LoVo (cell line): ENCODE data around the gene FBLN5.

Source experiments
- DNase-seq: peaks from one replicate; pipeline ENCODE4 v3.0.0-alpha.2; 2016; ENCODE audit warnings: low spot score

Gene FBLN5

GRCh38 chr14:91946622-91947474 lies 646 bp downstream of the FBLN5 start:
- no peak for DNase-seq

- DNase-seq = no peak
Observed at GRCh38 chr14:91945751-91946621, 1.5 kb downstream of the FBLN5 start.

DNA sequence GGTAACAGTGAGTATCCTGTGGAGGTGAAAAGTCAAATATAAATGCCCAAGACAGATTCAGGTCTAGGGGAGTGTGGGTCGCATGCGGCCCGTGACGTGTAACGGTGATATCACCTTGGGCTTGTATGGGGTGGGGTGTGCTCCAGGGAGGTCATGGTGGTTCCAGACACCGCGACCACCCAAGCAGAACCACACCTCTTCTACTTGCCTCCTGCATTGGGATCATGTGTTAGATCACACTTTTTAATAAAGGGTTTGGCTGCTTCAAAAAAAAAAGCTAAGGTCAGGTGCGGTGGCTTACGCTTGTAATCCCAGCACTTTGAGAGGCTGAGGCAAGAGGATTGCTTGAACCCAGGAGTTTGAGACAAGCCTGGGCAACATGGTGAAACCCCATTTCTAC lies 4.5 kb downstream of the FBLN5 start:
- no peak for DNase-seq

- no peak for DNase-seq
Observed at GRCh38 chr14:91942128-91942527, 5.4 kb downstream of the FBLN5 start.

DNA sequence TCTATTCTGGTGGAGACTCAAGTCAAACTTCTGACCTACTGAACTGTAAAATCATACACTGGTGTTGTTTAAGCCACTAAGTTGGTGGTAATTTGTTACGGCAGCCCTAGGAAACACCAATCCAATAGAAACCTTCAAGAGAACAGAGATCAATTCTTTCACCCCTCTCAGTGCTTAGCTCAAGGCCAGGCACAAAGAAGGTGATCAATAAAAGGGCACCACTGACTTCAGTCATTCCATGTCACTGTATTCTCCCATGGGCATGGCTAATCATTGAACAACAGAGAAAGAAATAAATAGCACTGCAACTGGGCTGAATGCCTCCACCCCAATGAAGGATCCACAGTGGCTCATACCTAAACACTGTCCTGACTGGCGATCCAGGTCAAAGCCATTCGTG lies 7.3 kb downstream of the FBLN5 start:
- DNase-seq = no peak

DNA sequence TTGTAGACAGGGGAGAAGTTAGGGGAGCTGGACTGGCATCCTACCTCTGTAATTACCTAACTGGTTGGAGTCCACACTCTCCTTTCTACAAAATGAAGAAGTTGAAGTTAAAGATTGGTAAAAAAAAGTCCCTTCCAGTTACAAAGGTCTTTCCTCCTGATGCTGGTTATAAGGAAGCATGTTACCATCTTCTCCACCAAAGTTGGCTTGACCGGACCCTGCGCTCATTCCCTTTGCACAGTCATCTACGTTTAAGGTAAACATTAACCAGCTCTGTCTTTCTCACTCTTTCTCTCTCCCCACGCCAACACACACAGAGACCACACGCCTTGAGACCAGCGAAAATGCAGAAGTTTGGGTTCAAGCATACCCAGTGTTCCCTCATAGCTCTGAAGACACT lies 11.9 kb downstream of the FBLN5 start:
- DNase-seq = no peak

DNA sequence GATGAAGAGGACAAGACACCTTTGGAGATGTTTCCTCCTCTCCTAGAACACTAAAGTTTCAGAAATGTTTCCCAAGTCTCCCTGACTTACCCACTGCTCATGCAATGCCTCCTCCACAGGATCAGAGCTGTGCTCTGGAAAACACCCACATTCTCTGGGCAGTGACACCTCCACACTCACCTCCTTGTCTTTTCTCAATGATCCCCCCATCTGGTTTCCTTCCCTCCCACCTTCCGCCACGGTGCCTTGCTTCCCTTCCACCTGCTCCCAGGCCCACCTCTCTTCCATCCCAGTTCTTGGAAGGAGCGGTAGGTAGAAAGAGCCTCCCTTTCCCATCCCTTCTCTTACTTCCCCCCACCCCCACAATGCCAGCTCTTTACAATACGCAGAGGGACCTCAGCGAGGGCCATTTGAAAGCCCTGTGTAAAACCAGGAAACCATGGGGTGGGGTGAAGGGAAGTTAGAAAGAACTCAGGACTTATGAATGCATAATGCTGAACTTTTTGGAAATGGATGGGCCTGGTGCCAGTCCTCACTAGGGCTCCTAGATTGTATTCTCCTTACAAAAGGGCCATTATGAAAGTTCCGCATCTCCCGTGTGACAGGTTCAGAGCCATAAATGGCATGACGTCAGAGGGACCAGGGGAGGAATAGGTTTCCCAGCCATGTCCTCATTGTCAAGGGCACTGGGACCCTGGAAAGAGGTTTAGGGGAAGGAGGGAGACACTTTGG lies 12.8 kb downstream of the FBLN5 start:
- DNase-seq = no peak

DNA sequence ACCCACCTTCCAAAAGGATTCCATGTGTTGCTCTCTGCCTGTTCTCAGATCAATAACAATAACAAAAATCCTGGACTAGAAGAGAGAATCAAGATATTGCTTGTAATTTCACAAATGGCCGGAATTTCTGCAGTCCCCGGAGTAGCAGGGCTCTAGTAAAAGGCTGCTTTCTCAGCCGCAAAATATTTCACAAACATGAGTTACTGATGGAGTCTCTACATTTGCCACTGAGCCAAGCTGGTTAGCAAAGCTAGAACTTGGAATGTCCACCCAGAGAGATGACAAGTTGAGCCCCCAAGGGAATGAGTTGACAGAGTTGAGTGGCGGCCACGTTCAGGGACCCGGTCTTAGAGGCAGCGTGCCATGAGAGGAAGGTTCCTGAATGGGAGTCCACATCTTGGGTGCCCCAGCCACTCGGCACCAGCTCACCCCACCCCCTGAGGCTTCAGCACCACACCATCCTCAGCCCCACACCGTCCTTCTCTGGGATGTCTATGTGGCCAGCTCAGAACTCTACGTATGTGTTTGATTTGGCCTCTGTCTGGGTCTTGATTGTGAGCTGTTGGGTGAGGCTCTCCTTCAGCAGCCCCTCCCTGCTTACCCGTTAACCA lies 15.9 kb downstream of the FBLN5 start:
- DNase-seq = no peak

GRCh38 chr14:91929700-91930099 lies 17.8 kb downstream of the FBLN5 start:
- DNase-seq = no peak

DNA sequence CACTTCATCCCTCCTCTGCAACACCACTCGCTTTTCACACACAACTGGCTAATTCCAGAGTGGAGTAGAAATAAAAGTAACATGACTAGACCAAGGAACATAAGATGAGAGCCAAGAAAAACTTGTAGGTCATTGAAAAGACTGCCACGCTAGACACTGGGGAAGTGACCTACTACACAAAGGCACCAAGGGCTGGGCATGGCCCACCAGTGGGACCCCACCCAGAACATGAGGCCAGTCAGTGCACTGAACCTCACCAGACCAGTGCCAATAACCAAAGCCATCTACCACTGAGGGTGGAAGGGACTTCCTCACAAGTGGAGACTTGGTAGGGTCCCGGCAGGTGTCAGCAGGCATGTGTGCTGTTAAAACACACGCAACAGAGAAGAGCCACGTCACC lies 19.7 kb downstream of the FBLN5 start:
- DNase-seq = no peak

DNA sequence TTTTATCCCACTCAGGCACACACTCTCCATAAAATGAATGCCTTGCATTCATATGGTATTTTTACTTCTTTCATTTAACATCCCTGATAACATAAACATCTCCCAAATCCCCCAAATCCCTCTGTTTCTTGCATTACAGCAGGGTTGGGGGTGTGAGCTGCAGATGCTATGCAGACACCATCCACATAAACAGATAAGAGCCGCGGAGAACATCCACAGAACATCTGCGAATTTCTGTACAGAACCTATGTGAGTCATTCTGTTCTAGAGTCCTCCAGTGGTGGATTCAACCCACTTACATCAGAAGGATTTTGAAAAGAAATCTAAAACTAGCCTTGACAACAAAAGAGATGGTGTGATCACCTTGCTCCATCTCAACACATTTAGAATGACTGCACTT lies 20.3 kb downstream of the FBLN5 start:
- DNase-seq = no peak

DNA sequence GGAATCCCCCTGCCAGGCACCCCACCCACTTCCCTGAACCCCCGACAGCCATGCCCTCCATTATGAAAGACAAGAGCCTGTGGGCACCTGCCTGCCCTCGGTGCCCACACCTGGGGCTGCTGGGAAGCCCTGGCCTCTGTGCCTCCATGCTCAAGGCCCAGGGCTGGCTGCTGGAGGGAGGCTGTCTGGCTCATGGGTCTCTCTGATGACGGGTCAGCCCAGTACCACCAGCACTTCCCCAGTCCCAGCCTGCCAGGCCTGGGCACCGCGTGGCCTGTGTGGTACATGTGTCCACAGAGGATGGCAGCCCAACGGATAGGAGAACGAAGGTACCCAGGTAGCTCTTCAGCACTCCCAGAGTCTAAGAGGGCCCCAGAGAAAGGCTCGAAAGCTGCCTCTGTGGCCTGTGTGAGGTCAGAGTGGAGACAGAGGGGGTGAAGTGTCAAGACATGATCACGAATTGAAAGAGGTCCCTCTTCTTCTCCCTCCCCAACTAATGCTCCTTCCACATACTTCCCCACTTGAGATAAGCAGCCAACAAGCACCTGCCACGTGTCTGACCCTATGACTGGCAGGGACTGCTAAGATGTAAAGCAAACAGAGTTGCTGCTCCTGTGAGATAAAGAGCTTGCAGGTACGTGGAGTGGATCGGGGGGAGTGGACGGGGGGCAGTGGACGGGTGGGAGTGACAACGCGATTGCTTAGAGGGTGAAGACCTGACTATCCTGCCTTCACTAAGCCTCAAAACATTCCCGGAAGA lies 21.2 kb downstream of the FBLN5 start:
- no peak for DNase-seq

GRCh38 chr14:91925727-91926121 lies 21.8 kb downstream of the FBLN5 start:
- no peak for DNase-seq

- no peak for DNase-seq
Observed at GRCh38 chr14:91925001-91925726, 22.3 kb downstream of the FBLN5 start.

- no peak for DNase-seq
Observed at GRCh38 chr14:91920526-91920925, 27.0 kb downstream of the FBLN5 start.

DNA sequence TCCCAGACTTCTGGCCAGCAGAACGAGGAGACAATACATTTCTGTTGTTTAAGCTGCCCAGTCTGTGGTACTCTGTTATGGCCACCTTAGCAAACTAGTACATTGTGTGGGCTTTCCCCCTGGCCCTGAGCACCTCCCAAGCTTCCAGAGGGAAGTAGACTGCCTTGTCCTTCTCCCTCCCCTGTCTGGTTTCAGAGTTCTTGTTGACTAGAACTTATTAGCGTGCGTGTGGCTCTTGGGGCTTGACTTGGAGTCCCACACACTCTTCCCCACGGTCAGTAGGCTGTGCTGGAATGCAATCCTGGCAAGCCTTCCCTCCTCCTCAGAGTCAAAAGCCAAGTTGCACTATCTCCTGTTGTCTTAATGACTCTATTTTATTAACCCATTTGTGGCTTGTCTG lies 27.7 kb downstream of the FBLN5 start:
- no peak for DNase-seq

DNA sequence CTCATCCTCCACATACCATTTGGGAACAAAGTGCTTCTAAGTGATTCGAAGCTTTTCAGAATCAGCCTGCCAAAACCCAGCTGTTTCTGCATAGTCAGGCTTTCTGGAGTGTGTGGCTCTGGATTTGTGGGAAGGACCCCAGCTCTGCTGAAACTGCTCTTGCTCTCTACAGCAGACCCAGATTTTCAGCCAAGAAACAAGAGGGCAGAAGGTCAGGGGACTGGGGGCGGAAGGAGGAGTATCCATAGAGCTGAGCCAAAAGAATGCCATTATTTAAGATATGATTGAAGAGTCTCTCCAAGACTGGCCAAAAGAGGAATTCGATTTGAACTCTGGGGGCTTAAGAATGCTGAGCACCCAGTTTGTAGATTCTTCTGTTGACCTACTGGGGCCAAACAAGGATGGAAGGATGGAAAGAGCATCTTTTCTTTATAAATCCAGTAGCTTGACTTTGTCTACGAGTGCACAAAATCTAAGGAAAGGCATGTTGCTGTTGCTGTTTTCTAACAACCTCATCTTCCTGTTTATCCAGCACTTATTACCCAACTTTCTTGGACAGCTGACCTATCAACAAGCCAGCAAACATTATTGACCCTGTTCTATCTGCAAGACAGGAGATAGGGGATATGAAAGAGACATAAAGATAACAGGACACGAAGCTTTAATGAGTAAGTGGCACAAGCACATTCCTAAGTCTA lies 29.2 kb downstream of the FBLN5 start:
- no peak for DNase-seq

DNA sequence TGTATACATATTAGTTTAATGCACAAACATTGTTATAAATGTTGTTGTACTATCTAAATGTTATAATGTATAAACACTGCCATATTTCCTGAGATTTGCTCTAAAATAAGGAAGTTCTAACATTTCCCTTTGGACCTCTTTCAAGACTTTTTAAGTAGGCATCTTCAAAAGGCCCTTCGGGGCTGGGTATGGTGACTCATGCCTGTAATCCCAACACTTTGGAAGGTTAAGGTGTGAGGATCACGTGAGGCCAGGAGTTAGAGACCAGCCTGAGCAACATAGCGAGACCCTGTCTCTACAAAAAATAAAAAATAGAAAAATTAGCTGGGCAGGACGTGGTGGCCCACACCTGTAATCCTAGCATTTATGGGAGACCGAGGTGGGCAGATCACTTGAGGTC lies 35.5 kb downstream of the FBLN5 start:
- no peak for DNase-seq

DNA sequence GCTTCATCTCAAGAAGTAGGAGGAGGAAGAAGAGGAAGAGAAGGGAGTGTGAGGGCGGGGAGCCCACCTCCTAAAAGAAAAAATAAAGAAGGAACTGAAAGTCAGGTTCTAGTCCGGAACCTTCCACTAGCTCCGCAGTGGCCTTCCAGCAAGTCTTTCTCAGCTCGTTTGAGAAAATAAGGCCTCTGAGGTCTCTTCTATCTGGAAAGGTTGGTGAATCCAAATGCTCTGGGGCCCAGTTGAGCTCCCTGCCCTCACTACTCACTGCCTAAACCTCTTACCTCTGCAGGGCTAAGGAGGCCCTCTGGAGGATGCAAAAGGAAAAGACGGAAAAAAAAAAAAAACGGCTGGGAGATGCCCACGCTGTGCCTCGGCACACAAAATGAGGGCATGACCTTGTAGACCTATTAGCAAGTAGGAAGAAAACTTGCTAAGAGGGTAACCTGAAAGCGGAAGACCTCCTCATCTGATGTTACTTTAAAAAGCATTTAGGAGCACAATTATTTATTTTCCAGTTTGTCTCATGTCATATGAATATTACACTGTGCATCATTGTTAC lies 35.9 kb downstream of the FBLN5 start:
- DNase-seq = peak; percentile 11

DNA sequence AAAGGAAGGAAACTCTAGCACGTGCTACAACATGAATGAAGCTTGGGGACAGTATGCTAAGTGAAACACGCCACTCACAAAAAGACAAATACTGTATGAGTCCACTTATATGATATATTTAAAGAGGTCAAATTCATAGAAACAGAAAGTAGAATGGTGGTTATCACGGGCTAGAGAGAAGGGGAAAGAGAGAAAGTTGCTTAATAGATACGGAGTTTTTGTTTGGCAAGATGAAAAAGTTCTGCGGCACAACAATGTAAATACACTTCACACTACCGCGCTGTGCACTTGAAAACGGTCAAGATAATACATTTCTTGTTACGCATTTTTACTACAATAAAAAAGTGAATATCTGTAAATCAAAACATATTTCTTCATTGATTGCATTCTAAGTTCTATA lies 37.3 kb downstream of the FBLN5 start:
- no peak for DNase-seq
